HepG2 (cell line): ENCODE measurements around the gene HECA. TPM values are rescaled to one million over a fixed set of nuclear protein-coding genes. Genes with fewer than 3 reads are reported as not detected.
"Not testable (repeated sequence)": the region's sequence is repeated elsewhere in the genome, so short reads cannot be mapped to it uniquely, and the experiment has no call there.

ENCODE experiments used
- ATAC-seq: fragments of 200-7000 bp; cut with Tn5 transposase; 3 replicates; pipeline ENCODE4 v1.9.1; 2020; ENCODE audit warnings: mild to moderate bottlenecking, moderate library complexity
- BruUV-seq: library from RNA; stranded (reverse); fragments of 400-500 nt; replicated peaks from 2 replicates; lab custom pipeline; 2021; lab: Mats Ljungman, UMichigan
- CTCF ChIA-PET: fragments of 300-600 bp; formaldehyde crosslinking; extraction: SDS; loops from one replicate; lab custom pipeline; 2021; ENCODE audit warnings: low total read pairs, inconsistent platforms, low intra/inter-chr PET ratio; lab: Yijun Ruan, JAX
- POLR2A ChIA-PET: fragments of 350-600 bp; sonication (Branson Sonifier 250); formaldehyde crosslinking; loops from one replicate; lab custom pipeline; 2020; ENCODE audit warnings: antibody characterized with exemption, inconsistent platforms; lab: Yijun Ruan, JAX
- DNase-seq: peaks from one replicate; pipeline ENCODE4 v3.0.0-alpha.2; 2015; ENCODE audit warnings: low spot score
- FAIRE-seq: peaks from 3 replicates; lab custom pipeline; 2011; peaks lifted over from hg19 to GRCh38; lab: Jason Lieb, UNC
- H2AFZ ChIP-seq: one replicate; pipeline ENCODE4 v1.6.1; 2011; ENCODE audit warnings: low read length, inconsistent platforms
- H3K27ac ChIP-seq: fragments of 300-600 bp; 3 replicates; pipeline ENCODE4 v1.8.0; 2011; ENCODE audit warnings: mixed run types, mild to moderate bottlenecking, mixed read lengths, low read length, inconsistent platforms; ENCODE audit not compliant: insufficient read depth; ENCODE audit errors: extremely low read length
- H3K27me3 ChIP-seq, 2 experiments: fragments of 200-600 bp in 1 of 2; 2 replicates in 1 of 2; 3 replicates in 1 of 2; pipeline versions ENCODE4 v1.6.0 to v1.8.0; 2011; ENCODE audit warnings: low read length in 2 of 2, mild to moderate bottlenecking in 2 of 2, moderate library complexity in 2 of 2, inconsistent platforms in 1 of 2; ENCODE audit not compliant: insufficient read depth in 2 of 2, control insufficient read depth in 1 of 2
- H3K36me3 ChIP-seq, 2 experiments: fragments of 200-600 bp in 1 of 2; replicated peaks in 1 of 2; 2 replicates in 1 of 2; 3 replicates in 1 of 2; pipeline versions ENCODE4 v1.5.1 to v1.8.0; 2011; ENCODE audit warnings: low read length in 2 of 2, inconsistent platforms in 1 of 2; ENCODE audit not compliant: insufficient read depth in 2 of 2, control insufficient read depth in 1 of 2
- H3K4me1 ChIP-seq: 2 replicates; pipeline ENCODE4 v1.5.1; 2012; ENCODE audit warnings: low read length, inconsistent platforms; ENCODE audit not compliant: insufficient read depth
- H3K4me2 ChIP-seq: 2 replicates; pipeline ENCODE4 v1.6.0; 2011; ENCODE audit warnings: low read depth, low read length, inconsistent platforms
- H3K4me3 ChIP-seq, 3 experiments: fragments of 200-600 bp in 1 of 3; sonication (generic), shearing (Covaris generic) in 1 of 3; replicated peaks in 1 of 3; 2 replicates each; pipeline ENCODE4 v1.5.1; 2011 to 2016; ENCODE audit warnings: low read length in 3 of 3, inconsistent platforms in 2 of 3, low read depth in 2 of 3, mild to moderate bottlenecking in 2 of 3, control low read depth in 1 of 3, mixed read lengths in 1 of 3; ENCODE audit not compliant: insufficient read depth in 1 of 3
- H3K79me2 ChIP-seq: one replicate; pipeline ENCODE4 v1.6.1; 2011; ENCODE audit warnings: low read length, inconsistent platforms; ENCODE audit not compliant: insufficient read depth
- H3K9ac ChIP-seq: 2 replicates; pipeline ENCODE4 v1.6.0; 2011; ENCODE audit warnings: mild to moderate bottlenecking, low read depth, low read length, inconsistent platforms; ENCODE audit not compliant: insufficient read depth
- H3K9me3 ChIP-seq: 2 replicates; pipeline ENCODE4 v1.5.1; 2012; ENCODE audit warnings: mild to moderate bottlenecking, low read length
- H4K20me1 ChIP-seq: 2 replicates; pipeline ENCODE4 v1.6.0; 2011; ENCODE audit warnings: inconsistent platforms, mild to moderate bottlenecking, low read length, moderate library complexity; ENCODE audit not compliant: insufficient read depth
- AKNA ChIP-seq: sonication (generic); formaldehyde crosslinking; IDR thresholded peaks from 2 replicates; pipeline ENCODE4 v1.4.0; 2020; ENCODE audit warnings: missing genetic modification reagents, borderline replicate concordance
- IRX3 ChIP-seq: sonication (generic); formaldehyde crosslinking; IDR thresholded peaks from 2 replicates; pipeline ENCODE4 v1.8.1; 2023; ENCODE audit warnings: mild to moderate bottlenecking, low read depth, missing genetic modification reagents, borderline replicate concordance
- YEATS2 ChIP-seq: sonication (generic); formaldehyde crosslinking; IDR thresholded peaks from 2 replicates; pipeline ENCODE4 v1.4.0; 2020; ENCODE audit warnings: missing genetic modification reagents, borderline replicate concordance
- ZBTB1 ChIP-seq: sonication (generic); formaldehyde crosslinking; IDR thresholded peaks from 2 replicates; pipeline ENCODE4 v1.4.0; 2020; ENCODE audit warnings: missing genetic modification reagents, borderline replicate concordance
- ZNF383 ChIP-seq: sonication (generic); formaldehyde crosslinking; IDR thresholded peaks from 2 replicates; pipeline ENCODE4 v1.4.0; 2020; ENCODE audit warnings: missing genetic modification reagents, mild to moderate bottlenecking, borderline replicate concordance
- ZNF513 ChIP-seq: sonication (generic); formaldehyde crosslinking; conservative IDR thresholded peaks from 2 replicates; pipeline ENCODE4 v1.5.0; 2020; ENCODE audit warnings: missing genetic modification reagents
- ZNF7 ChIP-seq: IDR thresholded peaks from 2 replicates; pipeline ENCODE4 v1.6.1; 2016; ENCODE audit warnings: missing biosample characterization, missing genetic modification reagents
- ZNF713 ChIP-seq: sonication (generic); formaldehyde crosslinking; IDR thresholded peaks from 2 replicates; pipeline ENCODE4 v1.4.0; 2020; ENCODE audit warnings: mild to moderate bottlenecking, missing genetic modification reagents
- WGBS: methylation state at CpG from one replicate; pipeline ENCODE4 v1.1.6; 2017; ENCODE audit warnings: low lambda C conversion rate; 5-methylcytosine and 5-hydroxymethylcytosine counted together
- in situ Hi-C: cut with HindIII; loops from 2 replicates; pipeline ENCODE4 v1.10.0; 2017; ENCODE audit warnings: low pct_unique_long_range_greater_than_20kb; ENCODE audit not compliant: extremely low pct_ligation_motif_present
- intact Hi-C: fragments of 100-400 bp; cut with micrococcal nuclease; formaldehyde crosslinking; loops from one replicate; pipeline ENCODE4 v1.10.0; 2022; ENCODE audit not compliant: unreplicated experiment
- polyA plus RNA-seq, 8 experiments: library from polyadenylated mRNA; depleted of rRNA in 3 of 8; stranded (reverse) in 7 of 8; unstranded in 1 of 8; fragments of >200 nt; fragmentation: Illumina TruSeq in 4 of 8; extraction: Trizol in 4 of 8; gene quantifications; 2 replicates each; pipeline versions ENCODE4 v1.2.1 to v1.2.3, GENCODE V29; 2011 to 2016; ENCODE audit warnings: low read depth in 4 of 8, missing spikeins in 1 of 8, mixed read lengths in 1 of 8; ENCODE audit not compliant: insufficient read depth in 1 of 8
- total RNA-seq, 5 experiments: library from RNA; depleted of rRNA; stranded (reverse); fragments of >200 nt; fragmentation: Illumina TruSeq; extraction: Trizol; gene quantifications; 2 replicates each; pipeline ENCODE4 v1.2.3, GENCODE V29; 2016; ENCODE audit warnings: low read depth in 1 of 5

The HECA gene
- total and polyA plus RNA-seq, 2 of the 13 experiments (the other 11 are each of a cell fraction or from before 2014, with no cell fraction given), result 0.18 to 0.49 TPM

GRCh38 chr6:139205843-139206242 lies 71.0 kb downstream of the HECA start (continued):
- TF ChIP-seq ZNF513 (CRISPR knock-in tag) (no peak), YEATS2 (CRISPR knock-in tag) (no peak), ZBTB1 (CRISPR knock-in tag) (no peak), ZNF7 (CRISPR knock-in tag) (no peak), ZNF383 (CRISPR knock-in tag) (no peak), AKNA (CRISPR knock-in tag) (no peak), IRX3 (CRISPR knock-in tag) (no peak), ZNF713 (no peak)

- in situ Hi-C loops, H3K27ac ChIP-seq, DNase-seq, H2AFZ ChIP-seq, H3K4me2 ChIP-seq, H3K4me3 ChIP-seq, BruUV-seq, POLR2A ChIA-PET, intact Hi-C loops, H3K9ac ChIP-seq, H3K4me1 ChIP-seq, H3K79me2 ChIP-seq, ATAC-seq, CTCF ChIA-PET, H4K20me1 ChIP-seq, FAIRE-seq, H3K36me3 ChIP-seq, H3K27me3 ChIP-seq: not testable (repeated sequence)
- 66% methylated on average over 10 of the region's 10 CpGs for WGBS
- H3K9me3 ChIP-seq, result peaks cover 21% of the 10 kb centered on the region
Observed at GRCh38 chr6:139210766-139211165, 75.9 kb downstream of the HECA start.

GRCh38 chr6:139212460-139212859 lies 77.6 kb downstream of the HECA start:
- H3K36me3 ChIP-seq, DNase-seq, BruUV-seq, intact Hi-C loops, H3K27ac ChIP-seq, CTCF ChIA-PET, in situ Hi-C loops, H3K27me3 ChIP-seq, H2AFZ ChIP-seq, H3K4me2 ChIP-seq, H3K9ac ChIP-seq, FAIRE-seq, H3K4me3 ChIP-seq, H4K20me1 ChIP-seq, POLR2A ChIA-PET, H3K4me1 ChIP-seq, ATAC-seq, H3K79me2 ChIP-seq: not testable (repeated sequence)
- H3K9me3 ChIP-seq, result peaks cover 18% of the 10 kb centered on the region; the same call in 1 of the 2 replicates
- 8% methylated on average over 2 of the region's 2 CpGs for WGBS
